Fibroblast of the aortic adventitia (primary cell): ENCODE measurements around the gene ITPK1. TPM values are rescaled to one million over a fixed set of nuclear protein-coding genes. Genes with fewer than 3 reads are reported as not detected.

Source experiments
- DNase-seq: peaks from one replicate; pipeline ENCODE4 v3.0.0-alpha.2; 2010; ENCODE audit warnings: low read depth
- H3K4me3 ChIP-seq: 2 replicates; pipeline ENCODE4 v1.5.1; 2011; ENCODE audit warnings: low read depth, mild to moderate bottlenecking, control low read depth, low read length, moderate library complexity
- total RNA-seq: library from RNA; depleted of rRNA; stranded (reverse); fragments of >200 nt; gene quantifications from 2 replicates; pipeline ENCODE4 v1.2.3, GENCODE V29; 2012; ENCODE audit warnings: low replicate concordance
- TF ChIP-seq, protein P1 (sequence below): IDR thresholded peaks from 2 replicates; pipeline ENCODE4 v1.5.1; 2011; ENCODE audit warnings: mild to moderate bottlenecking, low read length, control low read depth, inconsistent platforms; ENCODE audit not compliant: insufficient read depth

The ITPK1 gene
- total RNA-seq, 1 donor, result 20.1 TPM

DNA sequence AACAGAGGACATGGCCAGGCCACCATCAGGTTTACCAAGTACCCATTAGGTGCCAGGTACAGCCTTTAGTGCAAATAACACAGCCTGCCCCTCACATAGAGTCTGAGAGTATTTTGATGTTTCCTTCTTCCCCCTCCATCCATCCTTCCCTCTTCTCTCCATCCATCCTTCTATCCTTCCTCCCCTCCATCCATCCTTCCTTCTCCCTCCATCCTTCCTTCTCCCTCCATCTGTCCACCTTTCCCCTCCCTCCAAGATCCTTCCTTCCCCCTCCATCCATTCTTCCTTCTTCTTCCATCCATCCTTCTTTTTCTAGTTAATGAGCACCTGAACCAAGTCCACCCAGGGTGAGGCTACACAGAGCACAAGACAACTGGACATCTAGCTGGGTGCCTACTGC lies 39.8 kb downstream of the ITPK1 start:
- DNase-seq, result no peak
- no peak overlapping the region for H3K4me3 ChIP-seq
- TF ChIP-seq, protein P1, sequence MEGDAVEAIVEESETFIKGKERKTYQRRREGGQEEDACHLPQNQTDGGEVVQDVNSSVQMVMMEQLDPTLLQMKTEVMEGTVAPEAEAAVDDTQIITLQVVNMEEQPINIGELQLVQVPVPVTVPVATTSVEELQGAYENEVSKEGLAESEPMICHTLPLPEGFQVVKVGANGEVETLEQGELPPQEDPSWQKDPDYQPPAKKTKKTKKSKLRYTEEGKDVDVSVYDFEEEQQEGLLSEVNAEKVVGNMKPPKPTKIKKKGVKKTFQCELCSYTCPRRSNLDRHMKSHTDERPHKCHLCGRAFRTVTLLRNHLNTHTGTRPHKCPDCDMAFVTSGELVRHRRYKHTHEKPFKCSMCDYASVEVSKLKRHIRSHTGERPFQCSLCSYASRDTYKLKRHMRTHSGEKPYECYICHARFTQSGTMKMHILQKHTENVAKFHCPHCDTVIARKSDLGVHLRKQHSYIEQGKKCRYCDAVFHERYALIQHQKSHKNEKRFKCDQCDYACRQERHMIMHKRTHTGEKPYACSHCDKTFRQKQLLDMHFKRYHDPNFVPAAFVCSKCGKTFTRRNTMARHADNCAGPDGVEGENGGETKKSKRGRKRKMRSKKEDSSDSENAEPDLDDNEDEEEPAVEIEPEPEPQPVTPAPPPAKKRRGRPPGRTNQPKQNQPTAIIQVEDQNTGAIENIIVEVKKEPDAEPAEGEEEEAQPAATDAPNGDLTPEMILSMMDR, result no peak

GRCh38 chr14:93073910-93074769 lies 41.6 kb downstream of the ITPK1 start:
- no peak overlapping the region for H3K4me3 ChIP-seq
- TF ChIP-seq, protein P1, result no peak
- DNase-seq, result peak; percentile 34

DNA sequence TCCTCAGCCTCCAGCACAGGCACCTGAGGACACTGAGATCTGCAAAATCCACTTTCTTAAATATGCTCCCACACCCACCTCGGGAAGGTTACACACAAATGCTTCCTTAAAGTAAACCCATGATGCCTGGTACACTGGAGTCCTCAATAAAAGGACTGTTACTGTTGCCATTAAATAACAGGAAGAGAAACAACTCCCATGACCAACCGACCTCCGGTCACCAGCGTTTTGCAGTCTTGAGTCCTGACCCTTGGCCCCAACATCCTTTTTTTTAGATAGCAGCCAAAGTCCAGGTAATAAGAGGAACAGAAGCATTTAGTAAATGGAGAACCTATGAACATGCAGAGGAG lies 42.4 kb downstream of the ITPK1 start:
- DNase-seq, result no peak
- TF ChIP-seq, protein P1, result no peak
- no peak overlapping the region for H3K4me3 ChIP-seq

GRCh38 chr14:93072659-93073357 lies 42.9 kb downstream of the ITPK1 start:
- TF ChIP-seq, protein P1, result no peak
- no peak for DNase-seq
- H3K4me3 ChIP-seq, result no peak overlapping the region

- no peak overlapping the region for H3K4me3 ChIP-seq
- TF ChIP-seq, protein P1, result no peak
- no peak for DNase-seq
Observed at GRCh38 chr14:93068711-93069110, 47.0 kb downstream of the ITPK1 start.

DNA sequence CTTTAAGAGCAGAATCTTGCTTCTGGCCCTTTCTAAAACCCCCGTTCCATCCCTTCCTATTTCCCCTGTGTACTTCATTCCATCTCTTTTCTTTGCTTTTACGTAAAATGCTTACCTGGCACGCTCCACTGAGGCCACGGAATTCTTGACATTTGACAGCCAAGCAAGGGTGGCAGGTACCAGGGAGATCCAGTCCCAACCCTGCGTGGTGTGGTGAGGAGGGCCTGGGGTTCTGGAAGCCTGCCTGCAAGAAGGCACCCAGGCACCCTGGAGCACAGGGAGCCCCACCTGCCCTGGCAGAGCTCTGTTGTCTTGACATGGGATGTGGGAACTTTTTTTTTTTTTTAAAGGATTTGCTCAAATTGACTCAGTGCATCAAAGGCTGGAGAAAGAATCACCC lies 48.6 kb downstream of the ITPK1 start:
- TF ChIP-seq, protein P1, result no peak
- no peak overlapping the region for H3K4me3 ChIP-seq
- no peak for DNase-seq
